MM.1S (cell line): ENCODE measurements around the gene POMGNT2.

Experiments used
- CTCF ChIP-seq: fragments of 300-600 bp; sonication (generic); IDR thresholded peaks from 2 replicates; pipeline ENCODE4 v1.5.1; 2016; ENCODE audit warnings: antibody characterized with exemption, low read length, mixed read lengths
- EZH2 ChIP-seq: fragments of 300-600 bp; sonication (generic); optimal IDR thresholded peaks from 2 replicates; pipeline ENCODE3; 2017; ENCODE audit warnings: low read depth, mild to moderate bottlenecking, antibody characterized with exemption, low read length, mixed read lengths

- TF ChIP-seq EZH2 (no peak), CTCF (no peak)
These were observed 69.1 kb downstream of the POMGNT2 start for GRCh38 chr3:43036621-43037423.
